Neural progenitor cell (in vitro differentiated cells): Measurements from ENCODE around the gene RNF217. TPM values are rescaled to one million over a fixed set of nuclear protein-coding genes. Genes with fewer than 3 reads are reported as not detected.

Experiments
- DNase-seq: peaks from one replicate; pipeline ENCODE4 v3.0.0-alpha.2; 2016; ENCODE audit warnings: low spot score
- H2AFZ ChIP-seq: fragments of 200-600 bp; sonication (generic); replicated peaks from 2 replicates; pipeline ENCODE4 v1.6.1; 2016; ENCODE audit warnings: antibody characterized with exemption
- H3F3A ChIP-seq: fragments of 200-600 bp; sonication (generic); 2 replicates; pipeline ENCODE4 v1.6.1; 2016; ENCODE audit warnings: antibody characterized with exemption, low read depth
- H3K27ac ChIP-seq: fragments of 200-600 bp; sonication (generic); 2 replicates; pipeline ENCODE4 v1.5.1; 2016; ENCODE audit warnings: mild to moderate bottlenecking
- H3K27me3 ChIP-seq: fragments of 200-600 bp; sonication (generic); 2 replicates; pipeline ENCODE4 v1.6.1; 2016; ENCODE audit warnings: mild to moderate bottlenecking, moderate library complexity
- H3K36me3 ChIP-seq: fragments of 200-600 bp; sonication (generic); 2 replicates; pipeline ENCODE4 v1.5.1; 2016
- H3K4me1 ChIP-seq: fragments of 200-600 bp; sonication (generic); 2 replicates; pipeline ENCODE4 v1.6.1; 2016; ENCODE audit warnings: mixed run types
- H3K4me2 ChIP-seq: fragments of 200-600 bp; sonication (generic); 2 replicates; pipeline ENCODE4 v1.6.1; 2016
- H3K4me3 ChIP-seq: fragments of 200-600 bp; sonication (generic); 2 replicates; pipeline ENCODE4 v1.5.1; 2016
- H3K79me2 ChIP-seq: fragments of 200-600 bp; sonication (generic); 2 replicates; pipeline ENCODE4 v1.6.1; 2016; ENCODE audit warnings: low read depth
- H3K9ac ChIP-seq: fragments of 200-600 bp; sonication (generic); 2 replicates; pipeline ENCODE4 v1.6.1; 2016
- H3K9me3 ChIP-seq: fragments of 200-600 bp; sonication (generic); 2 replicates; pipeline ENCODE4 v1.5.1; 2016; ENCODE audit warnings: low read depth
- H4K20me1 ChIP-seq: fragments of 200-600 bp; sonication (generic); 2 replicates; pipeline ENCODE4 v1.6.1; 2016; ENCODE audit warnings: low read depth
- H3K27ac Mint-ChIP-seq: 3 replicates; pipeline ENCODE4 v1.8.0; 2021; ENCODE audit warnings: mixed read lengths
- H3K27me3 Mint-ChIP-seq: 2 replicates; pipeline ENCODE4 v1.8.0; 2022; ENCODE audit warnings: low read depth, mild to moderate bottlenecking, inconsistent platforms, moderate library complexity, mixed read lengths; ENCODE audit not compliant: insufficient read depth
- H3K36me3 Mint-ChIP-seq: 3 replicates; pipeline ENCODE4 v1.8.0; 2021; ENCODE audit warnings: mixed read lengths
- H3K4me1 Mint-ChIP-seq: 3 replicates; pipeline ENCODE4 v1.8.0; 2021; ENCODE audit warnings: mixed read lengths
- H3K4me3 Mint-ChIP-seq: 3 replicates; pipeline ENCODE4 v1.8.0; 2021; ENCODE audit warnings: mild to moderate bottlenecking, moderate library complexity, mixed read lengths
- H3K9me3 Mint-ChIP-seq: 3 replicates; pipeline ENCODE4 v1.8.0; 2020; ENCODE audit warnings: mixed read lengths
- EZH2 ChIP-seq: fragments of 200-600 bp; sonication (generic); IDR thresholded peaks from 2 replicates; pipeline ENCODE4 v1.6.1; 2017; ENCODE audit warnings: antibody characterized with exemption, mild to moderate bottlenecking, moderate library complexity
- EZH2phosphoT487 ChIP-seq: fragments of 200-600 bp; sonication (generic); IDR thresholded peaks from 2 replicates; pipeline ENCODE4 v1.6.1; 2017; ENCODE audit warnings: antibody characterized with exemption
- total RNA-seq: library from RNA; depleted of rRNA; stranded (reverse); fragments of >200 nt; gene quantifications from 2 replicates; pipeline ENCODE4 v1.2.3, GENCODE V29; 2015; ENCODE audit warnings: low replicate concordance
- TF ChIP-seq, protein P1 (sequence below): fragments of 200-600 bp; sonication (generic); IDR thresholded peaks from 2 replicates; pipeline ENCODE4 v1.5.1; 2017; ENCODE audit warnings: antibody characterized with exemption, mild to moderate bottlenecking

Gene RNF217
- total RNA-seq, 1 donor from 2014 or later, result 24.1 TPM

DNA sequence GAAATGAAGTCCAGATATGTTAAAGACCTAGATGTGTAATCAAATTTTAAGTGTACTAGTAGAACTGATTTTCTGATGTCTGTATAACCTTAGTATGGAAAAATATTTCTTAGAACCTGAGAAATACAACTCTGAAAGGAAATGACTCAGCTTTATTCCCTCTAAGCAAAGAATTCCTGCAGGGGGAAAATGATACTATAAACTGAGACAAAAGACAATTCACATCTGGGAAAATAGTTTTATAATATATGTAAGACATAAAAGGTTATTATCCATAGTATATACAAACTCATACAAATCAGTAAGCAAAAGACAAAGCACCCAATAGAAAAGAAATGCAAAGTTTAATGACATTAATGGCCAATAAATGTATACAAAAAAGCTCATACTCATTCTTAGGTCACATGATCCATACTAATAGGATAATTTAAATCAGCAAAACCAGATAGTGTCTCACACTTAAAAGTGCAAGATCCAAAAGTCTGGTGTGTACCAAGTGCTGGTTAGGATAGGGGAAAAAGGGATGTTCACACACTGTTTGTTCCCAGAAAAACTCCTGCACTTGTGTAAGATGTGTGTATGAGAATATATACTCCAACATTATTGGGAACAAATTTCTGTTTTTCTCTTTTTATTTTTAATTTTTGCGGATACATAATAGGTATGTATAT, 22.6 kb downstream of the RNF217 start:
- peaks cover 21% of the 10 kb centered on the region for H3K4me1 ChIP-seq
- H3K36me3 ChIP-seq, result no peaks in the 10 kb centered on the region
- no peak for DNase-seq
- peaks cover 22% of the 10 kb centered on the region for H3K9me3 Mint-ChIP-seq
- no peaks in the 10 kb centered on the region for H3K27me3 ChIP-seq
- H3K4me3 ChIP-seq, result no peak overlapping the region
- H2AFZ ChIP-seq, result no peak overlapping the region
- H3K36me3 Mint-ChIP-seq, result peaks cover 25% of the 10 kb centered on the region
- H3K4me3 Mint-ChIP-seq, result no peak overlapping the region
- no peaks in the 10 kb centered on the region for H3F3A ChIP-seq
- no peak overlapping the region for H3K27ac Mint-ChIP-seq
- no peak overlapping the region for H3K27ac ChIP-seq
- H4K20me1 ChIP-seq, result peaks cover 5% of the 10 kb centered on the region
- H3K9me3 ChIP-seq, result no peaks in the 10 kb centered on the region
- no peak overlapping the region for H3K4me2 ChIP-seq
- peaks cover 31% of the 10 kb centered on the region for H3K79me2 ChIP-seq
- H3K27me3 Mint-ChIP-seq, result peaks cover 2% of the 10 kb centered on the region
- peaks cover 5% of the 10 kb centered on the region for H3K4me1 Mint-ChIP-seq
- TF ChIP-seq EZH2 (no peak), EZH2phosphoT487 (no peak)
- TF ChIP-seq, protein P1, sequence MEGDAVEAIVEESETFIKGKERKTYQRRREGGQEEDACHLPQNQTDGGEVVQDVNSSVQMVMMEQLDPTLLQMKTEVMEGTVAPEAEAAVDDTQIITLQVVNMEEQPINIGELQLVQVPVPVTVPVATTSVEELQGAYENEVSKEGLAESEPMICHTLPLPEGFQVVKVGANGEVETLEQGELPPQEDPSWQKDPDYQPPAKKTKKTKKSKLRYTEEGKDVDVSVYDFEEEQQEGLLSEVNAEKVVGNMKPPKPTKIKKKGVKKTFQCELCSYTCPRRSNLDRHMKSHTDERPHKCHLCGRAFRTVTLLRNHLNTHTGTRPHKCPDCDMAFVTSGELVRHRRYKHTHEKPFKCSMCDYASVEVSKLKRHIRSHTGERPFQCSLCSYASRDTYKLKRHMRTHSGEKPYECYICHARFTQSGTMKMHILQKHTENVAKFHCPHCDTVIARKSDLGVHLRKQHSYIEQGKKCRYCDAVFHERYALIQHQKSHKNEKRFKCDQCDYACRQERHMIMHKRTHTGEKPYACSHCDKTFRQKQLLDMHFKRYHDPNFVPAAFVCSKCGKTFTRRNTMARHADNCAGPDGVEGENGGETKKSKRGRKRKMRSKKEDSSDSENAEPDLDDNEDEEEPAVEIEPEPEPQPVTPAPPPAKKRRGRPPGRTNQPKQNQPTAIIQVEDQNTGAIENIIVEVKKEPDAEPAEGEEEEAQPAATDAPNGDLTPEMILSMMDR, result no peak
- no peak overlapping the region for H3K9ac ChIP-seq

DNA sequence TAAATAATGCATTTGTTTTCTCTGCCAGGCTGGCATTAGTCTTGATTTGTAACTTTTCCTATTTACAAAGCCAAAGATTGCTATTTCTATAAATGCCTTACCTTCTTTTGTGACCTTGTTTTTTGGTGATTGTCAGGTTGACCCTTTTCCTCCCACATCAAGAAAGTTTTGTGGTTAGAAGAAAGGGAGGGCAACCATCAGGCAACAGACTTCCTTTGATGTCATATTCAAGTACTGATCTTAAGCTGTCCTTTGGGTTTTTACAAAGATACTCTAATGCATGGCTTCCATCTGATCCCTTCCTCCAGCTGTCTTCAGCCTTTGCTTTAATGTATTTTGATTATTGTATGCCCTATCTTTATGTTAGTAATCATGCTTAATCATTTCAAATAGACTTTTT, 23.9 kb downstream of the RNF217 start:
- H3K9ac ChIP-seq, result no peak overlapping the region
- H3K27ac Mint-ChIP-seq, result no peak overlapping the region
- no peak overlapping the region for H3K27ac ChIP-seq
- no peaks in the 10 kb centered on the region for H3K36me3 ChIP-seq
- peaks cover 24% of the 10 kb centered on the region for H3K36me3 Mint-ChIP-seq
- peaks cover 4% of the 10 kb centered on the region for H4K20me1 ChIP-seq
- no peaks in the 10 kb centered on the region for H3K9me3 ChIP-seq
- no peak for DNase-seq
- peaks cover 5% of the 10 kb centered on the region for H3K4me1 Mint-ChIP-seq
- no peak overlapping the region for H3K4me3 ChIP-seq
- no peak for TF ChIP-seq EZH2
- TF ChIP-seq, protein P1, result no peak
- no peak for TF ChIP-seq EZH2phosphoT487
- H3K4me3 Mint-ChIP-seq, result no peak overlapping the region
- H2AFZ ChIP-seq, result no peak overlapping the region
- peaks cover 25% of the 10 kb centered on the region for H3K79me2 ChIP-seq
- peaks cover 2% of the 10 kb centered on the region for H3K27me3 Mint-ChIP-seq
- H3K4me2 ChIP-seq, result no peak overlapping the region
- no peaks in the 10 kb centered on the region for H3K27me3 ChIP-seq
- no peaks in the 10 kb centered on the region for H3F3A ChIP-seq
- peaks cover 19% of the 10 kb centered on the region for H3K9me3 Mint-ChIP-seq
- H3K4me1 ChIP-seq, result peaks cover 7% of the 10 kb centered on the region

GRCh38 chr6:124987291-124987690, 25.1 kb downstream of the RNF217 start:
- H3K4me2 ChIP-seq, result no peak overlapping the region
- H3K79me2 ChIP-seq, result peaks cover 21% of the 10 kb centered on the region
- Mint-ChIP-seq H3K27me3 (no peaks in the 10 kb centered on the region), H3K36me3 (peaks cover 21% of the 10 kb centered on the region), H3K27ac (no peak overlapping the region), H3K4me3 (no peak overlapping the region), H3K4me1 (peaks cover 5% of the 10 kb centered on the region), H3K9me3 (peaks cover 18% of the 10 kb centered on the region)
- TF ChIP-seq, protein P1, result no peak
- TF ChIP-seq EZH2, result no peak
- TF ChIP-seq EZH2phosphoT487, result no peak
- H3K4me1 ChIP-seq, result peaks cover 4% of the 10 kb centered on the region
- no peak overlapping the region for H3K9ac ChIP-seq
- no peak overlapping the region for H2AFZ ChIP-seq
- no peak for DNase-seq
- no peaks in the 10 kb centered on the region for H3K36me3 ChIP-seq
- no peaks in the 10 kb centered on the region for H3K27me3 ChIP-seq
- H3K9me3 ChIP-seq, result no peaks in the 10 kb centered on the region
- no peaks in the 10 kb centered on the region for H4K20me1 ChIP-seq
- no peaks in the 10 kb centered on the region for H3F3A ChIP-seq
- no peak overlapping the region for H3K27ac ChIP-seq
- H3K4me3 ChIP-seq, result no peak overlapping the region
